MM.1S (cell line): Measurements from ENCODE around the gene MAGI1.

Experiments
- DNase-seq: peaks from one replicate; pipeline ENCODE4 v3.0.0-alpha.2; 2015
- H2AFZ ChIP-seq: fragments of 300-600 bp; sonication (generic); 2 replicates; pipeline ENCODE4 v1.6.0; 2016; ENCODE audit warnings: antibody characterized with exemption, low read length
- H3F3A ChIP-seq: fragments of 300-600 bp; sonication (generic); 2 replicates; pipeline ENCODE4 v1.6.1; 2016; ENCODE audit warnings: mild to moderate bottlenecking, antibody characterized with exemption, low read length, moderate library complexity, mixed read lengths; ENCODE audit not compliant: insufficient read depth
- H3K27ac ChIP-seq: fragments of 300-600 bp; sonication (generic); 2 replicates; pipeline ENCODE4 v1.5.1; 2016; ENCODE audit warnings: mild to moderate bottlenecking, low read length
- H3K27me3 ChIP-seq: fragments of 300-600 bp; sonication (generic); replicated peaks from 2 replicates; pipeline ENCODE4 v1.6.0; 2016; ENCODE audit warnings: low read length; ENCODE audit not compliant: insufficient read depth
- H3K36me3 ChIP-seq: fragments of 300-600 bp; sonication (generic); replicated peaks from 2 replicates; pipeline ENCODE4 v1.6.1; 2016; ENCODE audit warnings: mild to moderate bottlenecking, low read length, mixed read lengths; ENCODE audit not compliant: insufficient read depth
- H3K4me1 ChIP-seq: fragments of 300-600 bp; sonication (generic); 2 replicates; pipeline ENCODE4 v1.6.1; 2016; ENCODE audit warnings: low read length, mixed read lengths
- H3K4me2 ChIP-seq: fragments of 300-600 bp; sonication (generic); 2 replicates; pipeline ENCODE4 v1.6.0; 2016; ENCODE audit warnings: low read depth, low read length
- H3K4me3 ChIP-seq: fragments of 300-600 bp; sonication (generic); 2 replicates; pipeline ENCODE4 v1.5.1; 2016; ENCODE audit warnings: low read length, mixed read lengths
- H3K79me2 ChIP-seq: fragments of 300-600 bp; sonication (generic); 2 replicates; pipeline ENCODE4 v1.6.1; 2016; ENCODE audit warnings: mixed run types, low read length, mixed read lengths
- H3K9ac ChIP-seq: fragments of 300-600 bp; sonication (generic); 2 replicates; pipeline ENCODE4 v1.6.1; 2016; ENCODE audit warnings: low read length, mixed read lengths
- H3K9me2 ChIP-seq: fragments of 300-600 bp; sonication (generic); replicated peaks from 2 replicates; pipeline ENCODE4 v1.6.1; 2016; ENCODE audit warnings: mild to moderate bottlenecking, low read length, mixed read lengths; ENCODE audit not compliant: insufficient read depth
- H3K9me3 ChIP-seq: fragments of 300-600 bp; sonication (generic); replicated peaks from 2 replicates; pipeline ENCODE4 v1.6.1; 2016; ENCODE audit warnings: mild to moderate bottlenecking, low read length, mixed read lengths; ENCODE audit not compliant: insufficient read depth
- H4K20me1 ChIP-seq: fragments of 300-600 bp; sonication (generic); 2 replicates; pipeline ENCODE4 v1.6.1; 2016; ENCODE audit warnings: mild to moderate bottlenecking, low read length, moderate library complexity, mixed read lengths; ENCODE audit not compliant: insufficient read depth
- CTCF ChIP-seq: fragments of 300-600 bp; sonication (generic); IDR thresholded peaks from 2 replicates; pipeline ENCODE4 v1.5.1; 2016; ENCODE audit warnings: antibody characterized with exemption, low read length, mixed read lengths
- EZH2 ChIP-seq: fragments of 300-600 bp; sonication (generic); optimal IDR thresholded peaks from 2 replicates; pipeline ENCODE3; 2017; ENCODE audit warnings: low read depth, mild to moderate bottlenecking, antibody characterized with exemption, low read length, mixed read lengths
- EZH2phosphoT487 ChIP-seq: fragments of 300-600 bp; sonication (generic); IDR thresholded peaks from 2 replicates; pipeline ENCODE4 v1.6.1; 2018; ENCODE audit warnings: antibody characterized with exemption, low read length

The MAGI1 gene

GRCh38 chr3:65597226-65597951 lies 441.3 kb downstream of the MAGI1 start:
- Histone ChIP-seq H4K20me1 (no peaks in the 10 kb centered on the region), H3K27me3 (no peaks in the 10 kb centered on the region), H3K4me1 (no peaks in the 10 kb centered on the region), H3K9me3 (no peaks in the 10 kb centered on the region), H3K79me2 (no peaks in the 10 kb centered on the region), H3K36me3 (no peaks in the 10 kb centered on the region), H3K9ac (no peak overlapping the region), H3K27ac (no peak overlapping the region), H2AFZ (no peak overlapping the region), H3F3A (no peaks in the 10 kb centered on the region), H3K9me2 (no peaks in the 10 kb centered on the region), H3K4me3 (no peak overlapping the region), H3K4me2 (no peak overlapping the region)
- DNase-seq: no peak
- TF ChIP-seq EZH2phosphoT487 (no peak), EZH2 (no peak), CTCF (no peak)

- Histone ChIP-seq H3K27me3 (no peaks in the 10 kb centered on the region), H3K4me1 (no peaks in the 10 kb centered on the region)
Measured at GRCh38 chr3:65596571-65597225, 442.0 kb downstream of the MAGI1 start.

GRCh38 chr3:65596029-65596300 lies 442.8 kb downstream of the MAGI1 start:
- Histone ChIP-seq H4K20me1 (no peaks in the 10 kb centered on the region), H3K9me2 (no peaks in the 10 kb centered on the region), H3K4me2 (no peak overlapping the region), H3K27me3 (no peaks in the 10 kb centered on the region), H3K36me3 (no peaks in the 10 kb centered on the region), H3K27ac (no peak overlapping the region), H3K9ac (no peak overlapping the region), H3K4me3 (no peak overlapping the region), H3K4me1 (no peaks in the 10 kb centered on the region), H2AFZ (no peak overlapping the region), H3F3A (no peaks in the 10 kb centered on the region), H3K9me3 (no peaks in the 10 kb centered on the region), H3K79me2 (no peaks in the 10 kb centered on the region)
- no peak for DNase-seq
- TF ChIP-seq EZH2 (no peak), CTCF (no peak), EZH2phosphoT487 (no peak)

More at GRCh38 chr3:65596571-65597225, 442.0 kb downstream of the MAGI1 start:
- Histone ChIP-seq H3K36me3 (no peaks in the 10 kb centered on the region), H3K9ac (no peak overlapping the region), H3K79me2 (no peaks in the 10 kb centered on the region), H4K20me1 (no peaks in the 10 kb centered on the region), H3K27ac (no peak overlapping the region), H3F3A (no peaks in the 10 kb centered on the region), H3K4me3 (no peak overlapping the region), H3K9me3 (no peaks in the 10 kb centered on the region), H3K9me2 (no peaks in the 10 kb centered on the region), H2AFZ (no peak overlapping the region), H3K4me2 (no peak overlapping the region)
- no peak for DNase-seq
- TF ChIP-seq EZH2 (no peak), CTCF (no peak), EZH2phosphoT487 (no peak)
